ENCODE measurements around the gene FBN1. TPM values are rescaled to one million over a fixed set of nuclear protein-coding genes. Genes with fewer than 3 reads are reported as not detected.

Gene FBN1
- total and polyA plus RNA-seq, 8 donors = 83.1 to 144 (median 94.0) TPM

DNA sequence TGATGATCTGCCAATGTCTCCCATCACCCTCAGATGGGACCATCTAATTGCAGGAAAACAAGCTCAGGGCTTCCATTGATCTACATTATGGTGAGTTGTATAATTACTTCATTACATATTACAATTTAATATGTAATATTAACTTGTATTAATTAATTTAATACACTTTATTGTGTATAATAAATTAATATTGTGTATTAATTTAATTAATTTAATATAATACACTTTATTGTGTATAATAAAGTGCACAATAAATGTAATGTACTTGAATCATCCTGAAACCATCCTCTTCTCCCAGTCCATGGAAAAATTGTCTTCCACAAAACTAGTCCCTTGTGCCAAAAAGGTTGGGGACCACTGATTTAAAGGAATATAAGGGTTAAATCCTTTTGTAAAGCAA is 123.4 kb downstream of the FBN1 start:
- Histone ChIP-seq H3K4me1 (peaks cover 0 to 2% of the 10 kb centered on the region in 2 donors), H3K9me3 (no peaks in the 10 kb centered on the region), H3K27me3 (no peaks in the 10 kb centered on the region), H3K36me3 (peaks cover 0 to 5% of the 10 kb centered on the region in 2 donors), H3K4me3 (no peak overlapping the region), H3K27ac (no peak overlapping the region)
- intact Hi-C loops (cut with DNase I) = no loop called here
- no peak for TF ChIP-seq CTCF (IDR thresholded peaks at IDR 0.05)
- DNase-seq (no peak), ATAC-seq (no peak)

DNA sequence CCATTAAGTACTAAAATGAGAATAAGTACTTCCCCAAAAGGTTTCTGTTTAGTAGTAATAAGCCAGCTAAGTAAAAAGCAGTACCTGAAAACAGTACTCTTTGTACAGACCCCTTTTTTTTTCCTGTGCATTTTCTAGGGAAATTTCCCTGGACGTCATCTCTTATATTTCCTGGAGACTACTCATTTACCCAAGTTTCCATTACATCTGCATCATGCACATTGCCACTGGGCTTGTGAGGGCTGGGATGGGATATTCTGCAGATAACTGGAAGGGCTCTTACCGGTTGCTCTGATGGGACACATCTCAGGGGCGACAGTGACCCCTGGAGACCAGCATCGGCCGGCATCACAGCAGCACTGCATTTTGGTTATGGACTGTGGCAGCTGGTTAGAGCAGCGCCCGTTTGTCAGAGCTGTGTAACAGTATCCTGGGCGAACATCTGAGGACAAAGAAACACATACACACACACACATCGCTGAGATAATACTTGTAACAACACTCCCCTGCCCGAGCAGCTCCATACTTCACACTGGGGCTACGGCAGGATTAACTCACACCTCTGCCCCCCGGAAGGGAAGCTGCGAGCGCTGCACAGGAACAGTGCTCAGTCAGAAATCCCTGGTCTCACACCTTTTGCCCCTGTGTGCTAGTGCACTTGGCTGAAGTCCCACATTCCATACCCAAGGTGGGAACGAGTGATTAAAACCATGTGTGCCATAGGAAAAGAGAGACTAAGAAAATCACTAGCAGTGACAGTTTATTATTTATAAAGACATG is 124.9 kb downstream of the FBN1 start:
- DNase-seq = peak in 1 of 4 donors; percentile 52
- Histone ChIP-seq H3K27me3 (no peaks in the 10 kb centered on the region), H3K4me3 (no peak overlapping the region), H3K36me3 (no peaks in the 10 kb centered on the region), H3K9me3 (no peaks in the 10 kb centered on the region), H3K4me1 (peaks cover 0 to 2% of the 10 kb centered on the region in 2 donors), H3K27ac (no peak overlapping the region)
- no peak for TF ChIP-seq CTCF (IDR thresholded peaks at IDR 0.05)
- peak; percentile 60 for ATAC-seq
- intact Hi-C loops (cut with DNase I) = no loop called here

GRCh38 chr15:48516121-48516520 is 129.4 kb downstream of the FBN1 start:
- no peaks in the 10 kb centered on the region for H3K27me3 ChIP-seq
- no peaks in the 10 kb centered on the region for H3K4me1 ChIP-seq
- H3K36me3 ChIP-seq = peaks cover 0 to 11% of the 10 kb centered on the region in 2 donors
- DNase-seq (no peak), ATAC-seq (no peak)
- TF ChIP-seq CTCF (IDR thresholded peaks at IDR 0.05) = no peak
- H3K9me3 ChIP-seq = no peaks in the 10 kb centered on the region
- intact Hi-C loops (cut with DNase I) = no loop called here
- H3K4me3 ChIP-seq = no peak overlapping the region
- H3K27ac ChIP-seq = no peak overlapping the region

GRCh38 chr15:48515500-48515899 is 130.0 kb downstream of the FBN1 start:
- ATAC-seq = no peak
- intact Hi-C loops (cut with DNase I) = no loop called here
- no peaks in the 10 kb centered on the region for H3K9me3 ChIP-seq
- peaks cover 0 to 11% of the 10 kb centered on the region in 2 donors for H3K36me3 ChIP-seq
- H3K27me3 ChIP-seq = no peaks in the 10 kb centered on the region
- H3K27ac ChIP-seq = no peak overlapping the region
- no peak for DNase-seq
- H3K4me3 ChIP-seq = no peak overlapping the region
- no peaks in the 10 kb centered on the region for H3K4me1 ChIP-seq
- TF ChIP-seq CTCF (IDR thresholded peaks at IDR 0.05) = no peak

- DNase-seq (no peak), ATAC-seq (no peak)
- Histone ChIP-seq H3K27ac (no peak overlapping the region), H3K4me1 (no peaks in the 10 kb centered on the region), H3K4me3 (no peak overlapping the region), H3K27me3 (no peaks in the 10 kb centered on the region), H3K9me3 (no peaks in the 10 kb centered on the region), H3K36me3 (peaks cover 0 to 11% of the 10 kb centered on the region in 2 donors)
- intact Hi-C loops (cut with DNase I) = no loop called here
- TF ChIP-seq CTCF (IDR thresholded peaks at IDR 0.05) = no peak
Observed at GRCh38 chr15:48514103-48514816, 131.2 kb downstream of the FBN1 start.
